Measurements from ENCODE around the gene EPHA3. TPM values are rescaled to one million over a fixed set of nuclear protein-coding genes. Genes with fewer than 3 reads are reported as not detected.

Gene EPHA3
- total RNA-seq, 1 experiment from 2014 or later: 0.74 TPM

DNA sequence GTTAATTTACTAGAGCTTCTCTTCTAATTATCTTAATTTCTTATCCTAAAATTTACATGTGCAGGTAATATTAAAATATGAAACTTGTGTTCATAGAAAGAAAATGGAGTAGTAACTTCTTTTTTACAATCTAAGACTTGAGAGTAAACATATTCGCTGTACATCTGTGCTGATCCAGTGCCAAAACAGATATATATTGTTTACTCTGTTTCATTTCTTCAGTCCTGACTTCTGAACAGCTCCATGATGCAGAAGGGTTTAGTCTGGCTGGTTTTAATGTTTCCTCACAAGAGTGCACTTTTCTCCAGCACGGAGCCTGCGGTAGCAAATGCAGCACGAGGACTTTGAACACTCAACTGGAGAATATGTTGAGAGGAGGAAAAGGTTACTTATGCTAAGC lies 306.8 kb downstream of the EPHA3 start:
- no peaks in the 10 kb centered on the region for H3K36me3 Mint-ChIP-seq
- peaks cover 15% of the 10 kb centered on the region for H3K4me1 Mint-ChIP-seq
- ATAC-seq (no peak), DNase-seq (ENCODE audit: low spot score) (no peak)
- no peaks in the 10 kb centered on the region for H3K9me3 Mint-ChIP-seq
- POLR2A ChIA-PET: no interaction called here
- no peak overlapping the region for H3K27ac Mint-ChIP-seq
- TF ChIP-seq NR2C2 (CRISPR knock-in tag; IDR thresholded peaks at IDR 0.05) (no peak), ATF1 (CRISPR knock-in tag; IDR thresholded peaks at IDR 0.05) (no peak), TEAD1 (CRISPR knock-in tag; IDR thresholded peaks at IDR 0.05) (no peak), E2F5 (CRISPR knock-in tag; IDR thresholded peaks at IDR 0.05) (no peak), ZSCAN18 (CRISPR knock-in tag; IDR thresholded peaks at IDR 0.05) (no peak), IRF2 (CRISPR knock-in tag; IDR thresholded peaks at IDR 0.05; ENCODE audit: borderline replicate concordance, low read depth) (no peak), CBFB (CRISPR knock-in tag; IDR thresholded peaks at IDR 0.05; ENCODE audit: low read depth) (no peak), TP53 (CRISPR knock-in tag; IDR thresholded peaks at IDR 0.05) (no peak), USF1 (CRISPR knock-in tag; IDR thresholded peaks at IDR 0.05) (no peak)
- TF ChIP-seq, protein P1, sequence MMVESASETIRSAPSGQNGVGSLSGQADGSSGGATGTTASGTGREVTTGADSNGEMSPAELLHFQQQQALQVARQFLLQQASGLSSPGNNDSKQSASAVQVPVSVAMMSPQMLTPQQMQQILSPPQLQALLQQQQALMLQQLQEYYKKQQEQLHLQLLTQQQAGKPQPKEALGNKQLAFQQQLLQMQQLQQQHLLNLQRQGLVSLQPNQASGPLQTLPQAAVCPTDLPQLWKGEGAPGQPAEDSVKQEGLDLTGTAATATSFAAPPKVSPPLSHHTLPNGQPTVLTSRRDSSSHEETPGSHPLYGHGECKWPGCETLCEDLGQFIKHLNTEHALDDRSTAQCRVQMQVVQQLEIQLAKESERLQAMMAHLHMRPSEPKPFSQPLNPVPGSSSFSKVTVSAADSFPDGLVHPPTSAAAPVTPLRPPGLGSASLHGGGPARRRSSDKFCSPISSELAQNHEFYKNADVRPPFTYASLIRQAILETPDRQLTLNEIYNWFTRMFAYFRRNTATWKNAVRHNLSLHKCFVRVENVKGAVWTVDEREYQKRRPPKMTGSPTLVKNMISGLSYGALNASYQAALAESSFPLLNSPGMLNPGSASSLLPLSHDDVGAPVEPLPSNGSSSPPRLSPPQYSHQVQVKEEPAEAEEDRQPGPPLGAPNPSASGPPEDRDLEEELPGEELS (CRISPR knock-in tag; IDR thresholded peaks at IDR 0.05): no peak
- CTCF ChIA-PET: no interaction called here
- no peaks in the 10 kb centered on the region for H3K27me3 Mint-ChIP-seq (ENCODE audit: low read depth)
- no peak overlapping the region for H3K4me3 Mint-ChIP-seq

DNA sequence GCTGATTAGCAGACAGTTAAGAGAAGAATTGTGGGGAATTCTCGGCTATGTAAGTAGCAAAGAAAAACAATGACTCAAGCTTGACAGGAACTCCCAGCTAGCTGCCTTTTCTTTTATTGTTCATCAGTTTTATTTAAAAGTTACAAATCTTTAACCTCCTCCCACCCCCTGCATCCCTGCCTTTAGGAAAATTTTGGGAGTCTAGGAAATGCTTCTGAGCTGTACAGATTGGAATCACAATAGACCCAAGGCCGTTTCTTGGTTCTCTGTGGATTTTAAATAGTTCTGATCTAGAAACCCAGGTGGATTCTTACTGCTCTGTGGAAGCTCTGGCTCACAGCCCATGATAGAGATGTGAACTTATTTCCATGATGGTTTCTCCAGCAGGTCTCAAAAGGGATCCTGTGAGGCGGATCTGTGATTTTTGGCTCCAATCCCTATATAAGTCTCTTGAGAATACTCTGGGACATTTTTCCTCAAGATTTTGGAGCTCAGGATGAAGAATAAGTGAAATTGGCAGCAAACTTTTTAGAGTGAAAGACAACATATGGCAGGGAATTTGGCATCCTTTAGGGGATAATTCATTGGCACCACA lies 312.3 kb downstream of the EPHA3 start:
- Mint-ChIP-seq H3K27me3 (ENCODE audit: low read depth) (no peaks in the 10 kb centered on the region), H3K9me3 (no peaks in the 10 kb centered on the region), H3K27ac (no peak overlapping the region), H3K4me1 (0 out of 2 replicates have a peak, but pooled peaks cover 7% of the 10 kb centered on the region), H3K4me3 (no peak overlapping the region), H3K36me3 (no peaks in the 10 kb centered on the region)
- ChIA-PET CTCF (no interaction called here), POLR2A (no interaction called here)
- TF ChIP-seq, protein P1 (CRISPR knock-in tag; IDR thresholded peaks at IDR 0.05): no peak
- no peak for TF ChIP-seq IRF2 (CRISPR knock-in tag; IDR thresholded peaks at IDR 0.05; ENCODE audit: borderline replicate concordance, low read depth)
- no peak for TF ChIP-seq ESRRA (CRISPR knock-in tag; IDR thresholded peaks at IDR 0.05; ENCODE audit: borderline replicate concordance)
- no peak for TF ChIP-seq ZNF671 (CRISPR knock-in tag; IDR thresholded peaks at IDR 0.05)
- no peak for TF ChIP-seq NR3C1 (CRISPR knock-in tag; conservative IDR thresholded peaks at IDR 0.05; ENCODE audit: low read depth)
- TF ChIP-seq JUN (CRISPR knock-in tag; IDR thresholded peaks at IDR 0.05): no peak
- TF ChIP-seq CREB1 (CRISPR knock-in tag; IDR thresholded peaks at IDR 0.05): no peak
- no peak for TF ChIP-seq IRF1 (CRISPR knock-in tag; IDR thresholded peaks at IDR 0.05)
- no peak for TF ChIP-seq ZNF219 (CRISPR knock-in tag; IDR thresholded peaks at IDR 0.05; ENCODE audit: borderline replicate concordance)
- no peak for TF ChIP-seq ZNF232 (CRISPR knock-in tag; IDR thresholded peaks at IDR 0.05)
- no peak for TF ChIP-seq HMGXB4 (CRISPR knock-in tag; IDR thresholded peaks at IDR 0.05)
- no peak for TF ChIP-seq ZNF532 (CRISPR knock-in tag; IDR thresholded peaks at IDR 0.05; ENCODE audit: borderline replicate concordance)
- ATAC-seq (no peak), DNase-seq (ENCODE audit: low spot score) (no peak)

Measured in WTC11 (cell line).